GM18508 (cell line): ENCODE results near the gene EDEM3.

ENCODE experiments used
- ATAC-seq: cut with Tn5 transposase; IDR thresholded peaks from one replicate; pipeline ENCODE4 v1.9.1; 2021; ENCODE audit warnings: moderate number of reproducible peaks; ENCODE audit not compliant: insufficient read depth, unreplicated experiment

The EDEM3 gene

DNA sequence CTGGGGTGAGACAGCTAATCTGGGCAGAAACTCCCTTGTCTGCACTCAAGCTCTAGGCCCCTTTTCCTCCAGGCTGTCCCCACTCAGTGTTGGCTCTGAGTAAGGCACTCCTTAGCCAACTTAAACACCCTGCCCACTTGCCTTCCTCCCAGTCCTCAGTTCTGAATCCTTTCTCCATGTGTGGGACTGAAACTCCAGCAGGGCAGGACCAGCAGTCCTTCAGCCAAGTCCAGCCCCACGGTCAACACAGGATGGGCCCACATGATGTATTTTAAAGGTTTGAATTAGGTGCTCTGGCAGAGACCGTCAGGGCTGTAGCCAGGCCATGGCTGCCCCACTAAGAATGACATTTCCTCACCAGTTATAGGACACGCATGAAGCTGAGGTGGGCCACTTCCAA, 107.8 kb downstream of the EDEM3 start:
- no peak for ATAC-seq

DNA sequence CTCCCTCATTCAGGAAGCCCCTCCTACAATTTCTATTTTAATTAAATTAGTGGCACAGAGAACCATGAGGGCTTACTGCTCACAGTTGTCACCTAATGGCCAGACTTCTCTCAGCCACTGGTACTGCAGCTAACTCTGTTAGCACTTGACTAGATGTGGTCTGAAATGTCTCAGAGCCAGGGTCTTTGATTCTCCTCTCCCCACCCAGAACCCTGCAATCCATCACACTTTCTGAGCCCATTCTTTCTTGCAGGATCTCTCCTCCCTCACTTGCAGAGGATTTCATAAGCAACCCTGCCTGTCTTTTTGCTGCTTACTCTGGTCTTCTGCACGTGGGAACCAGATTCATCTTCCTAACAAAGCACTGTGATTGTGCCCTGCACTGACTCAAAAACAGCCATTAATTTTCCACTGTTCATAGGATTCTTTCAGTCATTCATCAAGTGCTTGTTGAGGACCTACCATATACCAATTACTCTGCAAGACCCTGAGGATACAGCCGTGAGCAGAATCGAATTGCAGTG, 108.4 kb downstream of the EDEM3 start:
- ATAC-seq = no peak

DNA sequence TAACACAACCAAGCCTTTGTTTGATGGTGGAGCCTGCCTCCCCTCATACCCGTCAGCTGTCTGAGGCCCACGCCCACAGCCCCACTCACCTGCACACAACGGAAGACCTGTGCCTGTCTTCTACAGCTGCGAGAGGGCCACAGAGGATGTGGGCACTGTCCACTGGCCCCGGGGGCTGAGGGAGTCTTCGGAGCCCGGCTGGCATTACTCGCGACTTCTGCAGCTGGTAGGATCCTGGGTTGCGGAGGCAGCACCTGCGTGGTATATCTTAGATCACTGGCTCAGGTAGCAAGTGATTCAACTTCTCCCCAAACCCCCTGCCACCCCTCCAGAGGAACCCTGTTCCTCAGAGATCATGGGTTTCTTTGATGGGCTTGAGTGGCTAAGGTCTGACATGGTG, 109.9 kb downstream of the EDEM3 start:
- ATAC-seq = no peak

DNA sequence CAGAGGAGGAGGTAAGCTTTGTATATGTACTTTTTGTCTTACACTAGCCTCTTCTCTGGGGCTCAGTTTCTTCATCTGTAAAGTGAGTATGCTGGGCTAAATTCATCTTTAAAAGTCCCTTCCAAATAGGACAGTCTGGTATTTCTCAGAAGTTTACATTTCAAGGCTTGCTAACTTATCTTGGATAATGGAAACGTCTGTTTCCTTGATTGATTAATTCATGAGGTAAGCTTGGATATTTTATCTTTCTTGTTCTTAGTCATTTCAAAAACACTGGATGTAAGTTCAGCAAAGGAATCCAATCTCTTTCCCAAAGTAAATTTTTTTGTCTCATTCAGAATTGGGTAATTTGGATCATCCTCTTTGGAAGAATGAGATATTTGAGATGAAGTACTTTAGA, 111.0 kb downstream of the EDEM3 start:
- ATAC-seq = no peak

DNA sequence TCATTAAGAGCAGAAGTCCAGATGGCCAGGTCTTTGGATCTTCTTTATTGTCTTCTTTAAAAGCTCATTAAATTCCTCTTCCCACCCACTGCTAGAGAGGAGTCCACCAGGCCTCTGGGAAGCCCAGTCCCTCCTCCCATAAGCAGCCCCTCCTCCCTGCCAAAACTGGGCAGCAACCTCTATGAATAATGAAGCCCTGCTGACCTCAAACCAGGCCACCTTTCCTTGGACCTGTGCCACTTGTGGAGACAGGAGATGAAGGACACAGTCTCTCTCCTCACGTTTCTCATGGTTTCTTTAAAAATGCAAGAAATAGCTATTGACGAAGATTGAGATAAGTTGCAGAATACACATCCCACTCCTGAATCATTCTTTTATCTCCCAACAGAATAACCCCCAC, 112.8 kb downstream of the EDEM3 start:
- ATAC-seq = no peak

DNA sequence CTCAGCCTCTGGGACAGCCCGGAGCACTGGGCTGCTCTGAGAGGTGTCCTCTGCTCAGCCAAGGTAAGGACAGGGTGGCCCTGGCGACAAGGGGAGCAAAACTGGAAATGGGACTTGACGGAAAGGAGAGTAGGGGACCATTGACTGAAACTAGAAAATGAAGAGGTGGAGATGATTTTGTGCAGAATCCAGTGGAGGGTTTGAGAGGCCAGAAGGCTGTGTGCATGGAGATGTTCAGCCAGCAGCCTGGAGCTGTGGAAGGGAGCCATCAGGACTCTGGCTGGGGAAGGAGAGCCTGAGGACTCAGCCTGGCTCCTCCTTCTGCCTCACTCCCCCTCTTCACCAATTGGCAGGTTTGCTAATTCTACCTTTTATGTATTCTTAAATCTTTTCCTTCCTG, 114.2 kb downstream of the EDEM3 start:
- no peak for ATAC-seq
